IPS-18c (cell line): Measurements from ENCODE around the gene APLF.
A peak's percentile ranks its signal among the peaks of the same experiment; 100 is the strongest.
"Not testable (repeated sequence)": the region's sequence is repeated elsewhere in the genome, so short reads cannot be mapped to it uniquely, and the experiment has no call there.

Experiments used
- H3K4me3 ChIP-seq: 2 replicates; pipeline ENCODE4 v1.7.0; 2013; ENCODE audit warnings: low read depth, mild to moderate bottlenecking, low read length, moderate library complexity; ENCODE audit not compliant: insufficient read depth
- H3K9me3 ChIP-seq: one replicate; pipeline ENCODE4 v1.6.1; 2013; ENCODE audit warnings: mild to moderate bottlenecking, low read length, moderate library complexity; ENCODE audit not compliant: control insufficient read depth, insufficient read depth

The APLF gene

DNA sequence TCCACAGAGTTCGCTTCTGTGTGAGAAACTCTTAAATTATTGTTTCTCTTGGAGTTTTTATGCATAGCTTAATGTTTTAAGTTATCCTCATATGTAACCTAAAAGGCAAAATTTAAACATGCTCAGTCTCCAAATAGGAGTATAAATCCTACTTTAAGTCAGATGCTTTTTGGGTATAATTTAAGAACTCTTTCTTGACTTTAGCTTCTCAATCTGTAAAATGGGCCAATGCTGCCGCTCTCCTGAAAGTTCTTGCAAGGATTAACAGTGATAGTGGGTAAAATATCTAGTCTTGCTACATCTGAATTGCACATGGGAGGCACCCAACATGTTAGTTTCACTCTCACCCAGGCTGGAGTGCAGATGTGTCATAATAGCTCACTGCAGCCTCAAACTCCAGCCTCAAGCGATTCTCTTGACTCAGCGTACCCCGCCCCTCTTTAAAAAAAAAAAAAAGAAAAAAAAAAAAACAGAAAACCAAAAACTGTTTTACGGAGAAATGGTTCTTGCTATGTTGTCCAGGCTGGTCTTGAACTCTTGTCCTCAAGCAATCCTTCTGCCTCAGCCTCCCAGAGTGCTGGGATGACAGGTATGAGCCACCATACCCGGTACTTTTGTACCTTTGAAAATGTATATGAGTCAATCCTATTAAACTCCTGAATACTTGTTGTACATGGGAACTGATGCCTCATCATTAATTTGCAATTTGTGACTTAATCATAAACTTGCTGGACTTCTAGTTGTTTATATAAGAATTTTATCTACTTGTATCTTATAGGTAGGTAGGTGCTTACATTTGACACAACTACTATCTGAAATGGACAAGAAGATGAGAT is 2.1 kb upstream of the APLF start:
- H3K9me3 ChIP-seq = peaks cover 2% of the 10 kb centered on the region
- no peak overlapping the region for H3K4me3 ChIP-seq

DNA sequence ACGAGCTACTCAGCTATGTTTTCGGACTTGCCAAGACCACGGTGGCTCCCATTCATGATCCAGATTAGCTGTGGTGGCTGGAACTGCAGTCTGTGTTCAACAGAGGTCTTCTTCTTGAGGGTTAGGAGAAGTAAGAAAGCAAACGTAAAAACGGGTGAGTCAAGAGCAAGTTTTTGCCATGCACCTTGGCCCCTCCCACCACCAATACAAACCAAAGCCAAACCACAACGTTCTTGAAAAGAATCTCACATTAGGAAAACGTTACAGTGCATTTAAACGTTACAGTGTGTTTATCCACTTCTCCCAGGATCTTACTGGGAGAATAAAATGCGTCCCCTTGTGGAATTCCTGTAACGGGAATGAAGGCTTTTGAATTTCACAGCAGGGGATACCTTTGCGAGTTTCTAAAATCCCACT is 1.0 kb upstream of the APLF start:
- H3K4me3 ChIP-seq = peak overlapping the region; percentile 90
- peaks cover 2% of the 10 kb centered on the region for H3K9me3 ChIP-seq

DNA sequence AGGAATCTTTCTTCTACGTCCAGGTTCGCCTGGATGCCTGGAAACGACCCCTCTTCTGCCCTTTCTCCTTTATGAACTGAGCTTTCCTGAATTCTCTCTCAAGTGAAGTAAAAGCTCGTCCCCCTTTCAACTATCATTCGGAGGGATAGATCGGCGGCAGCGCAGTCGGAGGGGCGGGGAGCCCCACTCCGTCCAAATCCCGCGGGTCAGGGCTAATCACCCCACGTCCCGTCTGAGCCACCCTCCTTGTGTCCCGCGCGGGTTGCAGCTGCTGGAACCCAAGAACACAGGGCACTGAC is 658 bp upstream of the APLF start:
- peaks cover 2% of the 10 kb centered on the region for H3K9me3 ChIP-seq
- peak overlapping the region; percentile 90 for H3K4me3 ChIP-seq

DNA sequence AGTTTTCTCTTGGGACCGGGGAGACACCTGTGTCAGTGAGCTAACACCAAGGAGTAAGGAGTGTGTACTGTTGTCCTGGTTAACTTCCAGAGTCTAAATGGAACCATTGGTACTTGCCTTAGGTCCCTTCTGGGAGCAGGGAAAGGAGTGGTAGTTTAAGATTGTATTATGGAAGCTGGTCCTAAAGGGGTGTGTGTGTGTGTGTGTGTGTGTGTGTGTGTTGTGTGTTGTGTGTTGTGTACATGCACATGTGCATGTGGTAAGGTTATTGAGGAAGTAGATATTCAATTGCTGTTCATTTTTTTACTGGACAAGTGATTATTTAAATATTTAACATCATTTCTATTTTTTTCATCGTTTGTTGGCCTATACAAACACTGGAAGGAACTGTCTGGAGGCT is 1.4 kb downstream of the APLF start:
- Histone ChIP-seq H3K9me3 (no peaks in the 10 kb centered on the region), H3K4me3 (no peak overlapping the region)

DNA sequence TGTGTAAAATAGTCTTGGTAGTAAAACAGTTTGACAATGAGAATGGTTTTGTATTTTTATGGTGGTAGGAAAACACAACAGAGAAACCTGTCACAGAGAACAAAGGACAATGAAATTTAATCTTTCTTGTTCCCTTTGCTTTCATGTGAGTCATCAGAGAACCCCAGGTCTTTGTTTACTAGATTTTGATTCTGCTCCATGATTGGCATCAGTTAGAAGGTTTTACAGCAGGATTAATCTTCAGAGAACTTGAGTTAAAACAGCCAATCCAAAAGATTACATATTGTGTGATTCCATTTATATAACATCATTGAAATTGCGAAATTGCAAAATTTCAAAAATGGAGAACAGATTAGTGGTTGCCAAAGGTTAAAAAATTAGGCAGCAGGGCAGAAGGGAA is 2.5 kb downstream of the APLF start:
- Histone ChIP-seq H3K4me3 (no peak overlapping the region), H3K9me3 (no peaks in the 10 kb centered on the region)

DNA sequence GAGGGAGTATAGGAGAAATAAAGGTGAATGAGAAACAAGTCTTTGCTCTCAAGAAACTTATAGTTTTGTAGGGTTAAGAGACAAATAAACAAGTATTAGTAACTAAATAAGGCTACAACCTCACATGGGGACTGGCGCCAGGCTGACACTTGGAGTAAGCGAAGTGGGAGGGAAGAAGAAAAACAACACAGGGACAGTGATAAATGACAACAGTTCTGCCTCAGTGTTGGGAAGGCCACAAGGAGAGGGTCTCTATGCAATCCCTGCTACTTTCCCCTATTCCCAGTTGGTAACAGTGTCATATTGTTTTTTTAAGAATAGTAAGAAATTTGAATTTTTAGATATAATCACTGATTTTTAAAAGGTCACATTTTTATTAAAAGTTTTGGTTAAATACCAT is 4.0 kb downstream of the APLF start:
- no peak overlapping the region for H3K4me3 ChIP-seq
- no peaks in the 10 kb centered on the region for H3K9me3 ChIP-seq

DNA sequence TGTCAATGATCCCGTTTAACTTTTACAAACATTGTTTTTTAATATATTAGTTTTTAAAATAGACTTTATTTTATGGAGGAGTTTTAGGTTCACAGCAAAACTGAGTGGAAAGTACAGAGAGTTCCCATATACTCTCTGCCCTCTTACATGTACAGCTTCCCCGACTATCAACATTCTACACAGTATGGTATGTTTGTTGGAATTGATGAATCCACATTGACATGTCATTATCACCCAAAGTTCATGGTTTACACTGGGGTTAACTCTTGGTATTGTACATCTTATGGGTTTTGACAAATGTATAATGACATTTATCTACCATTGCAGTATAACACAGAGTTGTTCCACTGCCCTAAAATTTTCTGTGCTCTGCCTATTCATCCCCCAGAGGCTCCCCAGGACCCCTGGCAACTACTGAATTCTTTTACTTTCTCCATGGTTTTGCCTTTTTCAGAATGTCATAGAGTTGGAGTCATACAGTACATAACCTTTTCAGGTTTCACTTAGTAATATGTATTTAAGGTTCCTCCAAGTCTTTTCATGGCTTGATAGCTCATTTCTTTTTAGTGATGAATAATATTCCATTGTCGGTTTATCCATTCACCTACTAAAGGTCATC is 5.5 kb downstream of the APLF start:
- Histone ChIP-seq H3K4me3 (no peak overlapping the region), H3K9me3 (no peaks in the 10 kb centered on the region)

DNA sequence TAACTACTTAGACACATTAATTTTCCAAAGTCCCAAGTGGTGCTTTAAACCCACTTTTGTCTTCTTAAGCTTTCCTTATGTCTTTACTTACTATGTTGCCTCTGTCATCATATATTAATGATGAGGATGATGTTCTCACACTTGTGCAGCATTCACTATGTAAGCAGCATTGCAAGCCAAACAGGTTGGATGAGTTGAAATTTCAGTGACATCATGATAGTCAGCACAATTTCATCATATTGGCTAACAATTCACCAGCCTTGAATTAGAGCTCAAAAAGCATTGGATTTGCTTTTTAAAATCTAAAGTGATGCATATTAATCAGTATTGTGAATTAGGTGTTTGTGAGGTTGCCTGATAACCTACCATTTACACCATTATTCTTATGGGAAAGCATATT is 7.7 kb downstream of the APLF start:
- H3K4me3 ChIP-seq = no peak overlapping the region

DNA sequence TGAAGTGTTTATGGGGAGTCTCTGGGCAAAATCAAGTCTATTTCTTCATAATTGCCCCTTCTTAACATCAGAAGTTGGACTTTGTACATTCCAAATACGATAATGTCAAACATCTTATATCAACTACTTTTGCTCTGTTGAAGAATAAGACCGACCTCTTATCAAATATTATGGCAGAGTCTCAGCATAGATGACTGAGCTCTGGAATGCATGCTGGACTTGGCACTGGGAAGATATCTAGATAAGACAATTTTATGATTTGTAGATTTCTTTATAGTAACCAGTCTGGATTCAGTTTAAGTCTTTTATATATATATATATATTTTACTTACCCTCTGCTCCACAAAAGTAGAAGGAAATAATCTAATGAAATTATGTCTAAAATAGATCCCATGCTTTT is 8.2 kb downstream of the APLF start:
- H3K9me3 ChIP-seq = no peaks in the 10 kb centered on the region
- no peak overlapping the region for H3K4me3 ChIP-seq

More for the DNA sequence above, 7.7 kb downstream of the APLF start:
- no peaks in the 10 kb centered on the region for H3K9me3 ChIP-seq

DNA sequence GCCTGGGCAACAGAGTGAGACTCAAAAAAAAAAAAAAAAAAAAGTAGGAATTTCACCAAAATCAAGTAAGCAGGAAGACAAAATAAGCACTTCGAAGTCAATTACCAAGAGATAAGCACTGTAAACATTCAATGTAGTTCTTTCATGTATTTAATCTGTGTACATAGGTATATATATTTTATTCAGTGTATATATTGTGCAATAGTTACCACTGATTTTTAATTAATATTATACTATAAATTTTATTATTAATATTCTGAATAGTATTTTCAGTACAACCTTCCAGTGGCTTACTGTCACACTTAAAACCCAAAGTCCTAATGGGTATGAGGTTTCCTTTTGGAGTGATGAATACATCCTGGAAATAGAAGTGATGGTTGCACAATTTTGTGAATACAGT is 9.1 kb downstream of the APLF start:
- H3K4me3 ChIP-seq = no peak overlapping the region
- H3K9me3 ChIP-seq = no peaks in the 10 kb centered on the region

DNA sequence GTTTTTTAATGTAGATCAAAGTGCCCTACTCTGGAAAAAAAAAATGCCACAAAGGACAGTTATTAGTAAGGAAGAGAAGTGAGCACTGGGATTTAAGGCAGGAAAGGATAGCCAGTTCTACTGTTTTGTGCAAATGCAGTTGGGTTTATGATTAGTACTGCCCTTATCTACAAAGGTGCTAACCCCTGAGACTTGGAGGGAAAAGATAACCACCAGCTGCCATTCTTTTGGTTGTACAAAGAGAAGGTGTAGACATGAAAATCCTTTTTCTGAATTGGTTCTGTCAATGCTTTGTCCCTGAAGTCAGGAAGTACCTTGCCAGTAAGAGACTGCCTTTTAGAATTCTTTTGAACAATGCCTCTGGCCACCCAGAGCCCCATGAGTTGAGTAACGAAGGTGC is 11.3 kb downstream of the APLF start:
- Histone ChIP-seq H3K9me3 (no peaks in the 10 kb centered on the region), H3K4me3 (no peak overlapping the region)

DNA sequence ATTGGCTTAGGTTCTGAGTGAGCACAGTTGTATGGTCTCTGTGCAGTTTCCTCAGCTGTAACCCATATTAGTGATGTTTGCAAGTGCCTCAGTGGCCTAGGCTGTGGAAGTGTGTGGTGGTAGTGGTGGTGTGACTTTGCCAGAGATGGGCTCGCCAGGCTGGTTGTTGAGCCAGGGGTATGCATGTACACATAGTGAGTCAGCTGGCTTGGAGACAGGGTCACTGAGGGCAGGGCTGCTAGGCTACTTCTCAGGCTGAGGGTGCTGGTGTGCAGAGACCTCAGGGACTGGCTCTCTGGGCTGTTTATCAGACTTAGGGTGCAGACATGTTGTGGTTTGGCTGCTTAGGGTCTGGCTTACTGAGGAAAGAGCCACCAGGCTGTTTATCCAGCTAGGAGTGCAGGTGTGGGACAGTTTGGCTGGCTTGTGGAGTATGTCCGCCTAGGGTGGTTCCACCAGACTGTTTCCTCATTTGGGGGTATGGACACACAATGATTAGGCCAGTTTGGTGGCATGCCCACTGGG is 15.0 kb downstream of the APLF start:
- H3K4me3 ChIP-seq = no peak overlapping the region

DNA sequence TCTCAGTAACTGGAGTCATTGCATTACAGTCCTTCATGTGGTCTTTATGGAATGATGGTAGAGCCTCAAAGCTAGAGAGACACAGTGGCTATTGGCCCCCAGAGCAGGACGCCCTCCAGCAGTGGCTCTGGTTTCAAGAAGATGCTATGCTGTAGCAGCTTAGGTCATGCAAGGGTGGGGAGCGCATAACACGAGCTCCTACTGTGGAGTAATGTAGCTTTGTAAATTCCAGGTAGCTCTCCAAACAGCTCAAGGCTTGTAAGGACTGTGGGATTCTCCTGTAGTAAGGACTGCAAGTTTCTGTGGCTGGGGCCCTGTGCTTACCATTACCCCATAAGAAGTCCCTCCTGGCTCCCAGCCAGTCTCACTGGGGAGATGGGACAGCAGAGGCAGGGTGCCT is 15.6 kb downstream of the APLF start:
- H3K9me3 ChIP-seq = no peaks in the 10 kb centered on the region

More for the DNA sequence above, 15.0 kb downstream of the APLF start:
- H3K9me3 ChIP-seq = no peaks in the 10 kb centered on the region

DNA sequence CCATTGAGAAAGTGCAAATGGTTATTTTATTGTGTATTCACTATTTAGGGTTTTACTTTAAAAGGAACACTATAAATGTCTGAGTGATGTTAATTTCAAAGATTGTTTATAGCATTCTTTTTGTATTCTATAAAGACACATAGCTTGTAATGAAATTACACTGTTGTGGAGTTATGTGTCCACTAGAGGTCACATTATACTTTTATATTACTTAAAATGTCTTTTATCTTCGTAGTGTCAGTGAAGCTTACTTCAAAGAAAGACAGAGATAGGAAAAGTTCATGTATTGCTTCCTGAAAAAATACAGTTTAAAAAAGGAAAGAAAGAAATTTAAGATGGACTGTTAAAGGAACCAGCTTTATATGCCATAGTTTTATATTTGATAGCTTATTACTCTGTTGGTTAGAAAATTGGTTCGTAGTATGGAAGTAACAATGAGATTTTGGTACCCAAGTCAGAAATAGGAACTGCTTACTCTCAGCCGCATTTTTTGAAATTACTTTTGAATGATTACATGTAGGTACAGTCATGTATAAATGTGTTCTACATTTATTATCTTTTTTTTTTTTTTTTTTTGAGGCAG is 20.5 kb downstream of the APLF start:
- H3K9me3 ChIP-seq = no peaks in the 10 kb centered on the region
- no peak overlapping the region for H3K4me3 ChIP-seq

More for the DNA sequence above, 15.6 kb downstream of the APLF start:
- H3K4me3 ChIP-seq = no peak overlapping the region

DNA sequence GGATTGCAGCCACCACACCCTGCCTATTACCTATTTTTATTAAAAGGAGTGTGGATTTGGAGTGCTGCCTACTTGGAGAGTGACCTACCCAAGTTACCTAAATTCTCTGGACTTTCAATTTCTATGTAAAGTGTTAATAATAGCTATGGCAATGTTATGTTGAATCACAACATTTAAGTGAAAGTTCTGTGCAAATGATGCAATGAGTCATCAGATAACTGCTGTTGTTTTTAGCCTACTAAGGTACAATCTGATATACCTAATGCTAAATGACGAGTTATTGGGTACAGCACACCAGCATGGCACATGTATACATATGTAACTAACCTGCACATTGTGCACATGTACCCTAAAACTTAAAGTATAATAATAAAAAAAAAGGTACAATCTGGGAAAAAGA is 21.2 kb downstream of the APLF start:
- H3K4me3 ChIP-seq, H3K9me3 ChIP-seq: not testable (repeated sequence)

DNA sequence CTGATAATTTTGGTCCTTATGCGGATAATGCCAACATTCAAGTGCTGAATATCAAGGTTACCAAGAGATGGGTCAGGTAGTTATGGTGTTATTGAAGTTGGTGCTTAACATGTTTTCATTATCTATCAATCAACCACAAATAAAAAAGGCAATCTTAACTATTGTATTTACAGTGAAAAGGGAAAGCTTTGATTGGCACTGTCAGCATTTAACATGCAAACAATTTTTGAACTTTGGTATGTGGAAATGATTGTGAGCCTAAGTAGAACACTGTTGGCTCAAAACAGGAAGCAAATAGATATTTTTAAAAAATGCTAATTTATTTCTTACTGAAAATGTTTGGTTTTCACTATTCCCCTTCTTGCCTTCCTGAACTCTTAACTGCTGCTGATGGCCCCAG is 21.9 kb downstream of the APLF start:
- H3K4me3 ChIP-seq = no peak overlapping the region
- H3K9me3 ChIP-seq = no peaks in the 10 kb centered on the region

DNA sequence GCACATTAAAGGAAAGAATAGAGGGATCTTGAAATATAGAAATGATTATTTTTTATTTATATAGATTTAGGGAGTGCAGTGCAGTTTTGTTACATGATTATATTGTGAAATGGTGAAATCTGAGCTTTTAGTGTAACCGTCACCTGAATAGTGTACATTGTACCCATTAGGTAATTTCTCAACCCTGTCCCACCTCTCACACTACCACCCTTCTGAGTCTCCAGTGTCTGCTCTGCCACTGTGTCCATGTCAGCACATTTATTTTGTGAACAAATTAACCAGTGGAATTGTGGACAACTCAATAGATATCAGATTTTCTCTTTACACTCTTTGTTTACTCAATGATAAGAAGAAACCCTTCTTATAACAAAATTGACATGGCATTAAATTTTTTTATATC is 24.2 kb downstream of the APLF start:
- peaks cover 7% of the 10 kb centered on the region for H3K9me3 ChIP-seq
- H3K4me3 ChIP-seq = no peak overlapping the region

DNA sequence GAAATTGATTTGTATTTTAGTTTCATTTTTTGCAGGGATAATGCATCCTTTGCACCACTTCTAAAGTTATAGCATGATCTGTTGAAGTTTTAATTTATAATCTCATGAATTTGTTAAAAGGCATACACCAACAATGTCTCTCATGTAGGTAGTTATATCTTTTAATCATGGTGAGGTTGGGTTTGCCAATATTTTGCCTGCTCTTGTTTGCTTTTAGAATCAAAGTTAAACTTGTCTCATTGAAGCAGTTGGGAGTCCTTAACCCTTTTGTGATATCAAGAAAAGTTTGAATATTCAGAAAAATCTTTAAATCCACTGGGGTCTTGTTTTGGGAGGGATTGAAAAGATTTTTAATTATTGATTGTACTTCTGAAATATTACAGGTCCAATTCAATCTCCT is 31.7 kb downstream of the APLF start:
- no peak overlapping the region for H3K4me3 ChIP-seq
- H3K9me3 ChIP-seq = peaks cover 7% of the 10 kb centered on the region
